Measurements from ENCODE around the gene ARMH2. TPM values are rescaled to one million over a fixed set of nuclear protein-coding genes. Genes with fewer than 3 reads are reported as not detected.
"Not testable (repeated sequence)": the region's sequence is repeated elsewhere in the genome, so short reads cannot be mapped to it uniquely, and the experiment has no call there.

The ARMH2 gene
- total and polyA plus RNA-seq, 2 donors (not counting 1 experiment from before 2014, with no cell fraction given) = 0.43 to 5.0 TPM

DNA sequence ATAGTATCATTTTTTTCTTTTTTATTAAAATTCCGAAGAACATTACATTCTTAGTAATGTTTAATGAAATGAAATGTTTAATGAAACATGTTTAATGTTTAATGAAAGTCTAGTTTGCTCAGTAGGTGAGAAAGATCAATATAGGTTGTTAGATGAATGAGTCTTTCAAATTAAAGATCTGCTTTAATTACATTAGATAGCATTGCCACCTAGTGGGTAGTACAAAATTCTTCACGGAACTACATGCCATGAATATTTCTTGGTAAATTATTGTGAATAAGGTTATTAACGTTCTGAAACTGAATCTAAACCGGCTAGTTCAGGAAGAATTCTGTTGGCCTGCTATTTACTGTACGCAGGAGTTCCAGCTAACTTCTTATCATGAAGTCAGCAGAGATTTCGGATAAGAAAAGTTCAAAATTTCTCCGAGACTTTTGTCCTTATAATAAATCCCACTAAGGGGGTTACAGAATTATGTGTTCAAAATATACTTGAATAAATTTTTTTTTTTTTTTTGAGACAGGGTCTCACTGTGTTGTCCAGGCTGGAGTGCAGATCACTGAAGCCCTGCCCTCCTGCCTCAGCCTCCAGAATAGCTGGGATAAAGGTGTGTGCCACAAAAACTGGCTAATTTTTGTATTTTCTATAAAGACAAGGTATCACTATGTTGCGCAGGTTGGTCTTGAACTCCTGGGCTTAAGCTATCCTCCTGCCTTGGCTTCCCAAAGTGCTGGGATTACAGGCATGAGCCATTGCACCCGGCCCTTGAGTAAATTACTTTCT is 31.8 kb downstream of the ARMH2 start:
- DNase-seq = peak; percentile 61
- Mint-ChIP-seq H3K9me3 (ENCODE audit: insufficient read depth) (no peaks in the 10 kb centered on the region), H3K27ac (no peak overlapping the region), H3K4me1 (peaks cover 1% of the 10 kb centered on the region), H3K4me3 (no peak overlapping the region), H3K27me3 (no peaks in the 10 kb centered on the region)
- Histone ChIP-seq H3K36me3 (replicated peaks in 1 of 2; ENCODE audit: control extremely low read depth in 1 of 2, control insufficient read depth in 1 of 2, extremely low read depth in 1 of 2, insufficient read depth in 2 of 2, low read length in 1 of 2) (no peaks in the 10 kb centered on the region), H3K27ac (ENCODE audit: low read length in 2 of 2) (no peak overlapping the region), H3K4me1 (ENCODE audit: control insufficient read depth in 2 of 2, insufficient read depth in 2 of 2, low read length in 2 of 2) (no peaks in the 10 kb centered on the region), H3K79me2 (ENCODE audit: control insufficient read depth, insufficient read depth, low read length) (no peaks in the 10 kb centered on the region), H3K9ac (ENCODE audit: low read length) (no peak overlapping the region), H3K27me3 (replicated peaks in 1 of 4; ENCODE audit: control extremely low read depth in 1 of 4, control insufficient read depth in 3 of 4, insufficient read depth in 4 of 4, low read length in 3 of 4) (no peaks in the 10 kb centered on the region), H2AFZ (ENCODE audit: insufficient read depth, low read depth, low read length, poor library complexity, severe bottlenecking) (no peak overlapping the region), H4K20me1 (ENCODE audit: control insufficient read depth, insufficient read depth, low read length, poor library complexity, severe bottlenecking) (no peaks in the 10 kb centered on the region), H3K4me3 (ENCODE audit: control extremely low read depth in 1 of 5, extremely low read depth in 1 of 5, insufficient read depth in 1 of 5, low read depth in 2 of 5, low read length in 4 of 5) (no peak overlapping the region), H3K4me2 (replicated peaks; ENCODE audit: low read depth, low read length, poor library complexity, severe bottlenecking) (no peak overlapping the region), H3K9me3 (ENCODE audit: control extremely low read depth in 1 of 3, control insufficient read depth in 2 of 3, insufficient read depth in 1 of 3, low read length in 2 of 3) (peaks cover 0 to 2% (median 0%) of the 10 kb centered on the region in 3 donors)
- CTCF ChIA-PET = interaction anchor here (0.7 to 5.8 kb wide), 9 partner anchors 32 to 337 kb away, joined by 3 to 68 read pairs (median 4); partner anchors contain the start of genes ALDH5A1 and ARMH2
- peak; percentile 41 for ATAC-seq (ENCODE audit: low read depth)
- TF ChIP-seq EZH2 (IDR thresholded peaks at IDR 0.05; ENCODE audit: borderline replicate concordance, insufficient read depth, low read depth, low read length, poor library complexity, severe bottlenecking) = no peak
- TF ChIP-seq, protein P1, sequence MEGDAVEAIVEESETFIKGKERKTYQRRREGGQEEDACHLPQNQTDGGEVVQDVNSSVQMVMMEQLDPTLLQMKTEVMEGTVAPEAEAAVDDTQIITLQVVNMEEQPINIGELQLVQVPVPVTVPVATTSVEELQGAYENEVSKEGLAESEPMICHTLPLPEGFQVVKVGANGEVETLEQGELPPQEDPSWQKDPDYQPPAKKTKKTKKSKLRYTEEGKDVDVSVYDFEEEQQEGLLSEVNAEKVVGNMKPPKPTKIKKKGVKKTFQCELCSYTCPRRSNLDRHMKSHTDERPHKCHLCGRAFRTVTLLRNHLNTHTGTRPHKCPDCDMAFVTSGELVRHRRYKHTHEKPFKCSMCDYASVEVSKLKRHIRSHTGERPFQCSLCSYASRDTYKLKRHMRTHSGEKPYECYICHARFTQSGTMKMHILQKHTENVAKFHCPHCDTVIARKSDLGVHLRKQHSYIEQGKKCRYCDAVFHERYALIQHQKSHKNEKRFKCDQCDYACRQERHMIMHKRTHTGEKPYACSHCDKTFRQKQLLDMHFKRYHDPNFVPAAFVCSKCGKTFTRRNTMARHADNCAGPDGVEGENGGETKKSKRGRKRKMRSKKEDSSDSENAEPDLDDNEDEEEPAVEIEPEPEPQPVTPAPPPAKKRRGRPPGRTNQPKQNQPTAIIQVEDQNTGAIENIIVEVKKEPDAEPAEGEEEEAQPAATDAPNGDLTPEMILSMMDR (IDR thresholded peaks at IDR 0.05) = peak; percentile 73
- intact Hi-C loops (cut with micrococcal nuclease) = loop anchor here (2.0 kb wide), 1 partner anchor 46 kb away; no protein-coding TSS in a partner anchor
- WGBS (ENCODE audit: insufficient coverage) = 100% methylated on average over 1 of the region's 9 CpGs
- POLR2A ChIA-PET = no interaction called here

DNA sequence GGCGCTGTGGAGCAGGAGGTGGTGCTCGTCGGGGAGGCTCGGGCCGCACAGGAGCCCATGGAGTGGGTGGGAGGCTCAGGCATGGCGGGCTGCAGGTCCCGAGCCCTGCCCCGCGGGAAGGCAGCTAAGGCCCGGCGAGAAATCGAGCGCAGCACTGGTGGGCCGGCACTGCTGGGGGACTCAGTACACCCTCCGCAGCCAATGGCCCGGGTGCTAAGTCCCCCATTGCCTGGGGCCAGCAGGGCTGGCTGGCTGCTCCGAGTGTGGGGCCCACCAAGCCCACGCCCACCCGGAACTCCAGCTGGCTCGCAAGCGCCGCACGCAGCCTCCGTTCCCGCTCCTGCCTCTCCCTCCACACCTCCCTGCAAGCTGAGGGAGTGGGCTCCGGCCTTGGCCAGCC is 32.7 kb downstream of the ARMH2 start:
- H3K4me3 ChIP-seq (ENCODE audit: control extremely low read depth in 1 of 5, extremely low read depth in 1 of 5, insufficient read depth in 1 of 5, low read depth in 2 of 5, low read length in 4 of 5); H3K27me3 Mint-ChIP-seq; H3K9me3 ChIP-seq (ENCODE audit: control extremely low read depth in 1 of 3, control insufficient read depth in 2 of 3, insufficient read depth in 1 of 3, low read length in 2 of 3); H3K36me3 ChIP-seq (replicated peaks in 1 of 2; ENCODE audit: control extremely low read depth in 1 of 2, control insufficient read depth in 1 of 2, extremely low read depth in 1 of 2, insufficient read depth in 2 of 2, low read length in 1 of 2); H3K9ac ChIP-seq (ENCODE audit: low read length); H3K27me3 ChIP-seq (replicated peaks in 1 of 4; ENCODE audit: control extremely low read depth in 1 of 4, control insufficient read depth in 3 of 4, insufficient read depth in 4 of 4, low read length in 3 of 4); H3K4me1 Mint-ChIP-seq; DNase-seq; H4K20me1 ChIP-seq (ENCODE audit: control insufficient read depth, insufficient read depth, low read length, poor library complexity, severe bottlenecking); H3K4me2 ChIP-seq (replicated peaks; ENCODE audit: low read depth, low read length, poor library complexity, severe bottlenecking); H3K9me3 Mint-ChIP-seq (ENCODE audit: insufficient read depth); H3K27ac ChIP-seq (ENCODE audit: low read length in 2 of 2); POLR2A ChIA-PET; H3K79me2 ChIP-seq (ENCODE audit: control insufficient read depth, insufficient read depth, low read length); H3K27ac Mint-ChIP-seq; ATAC-seq (ENCODE audit: low read depth); H3K4me1 ChIP-seq (ENCODE audit: control insufficient read depth in 2 of 2, insufficient read depth in 2 of 2, low read length in 2 of 2); H3K4me3 Mint-ChIP-seq; H2AFZ ChIP-seq (ENCODE audit: insufficient read depth, low read depth, low read length, poor library complexity, severe bottlenecking): not testable (repeated sequence)
- intact Hi-C loops (cut with micrococcal nuclease) = loop anchor here (2.0 kb wide), 1 partner anchor 45 kb away; no protein-coding TSS in a partner anchor
- 98% methylated on average over 12 of the region's 26 CpGs for WGBS (ENCODE audit: insufficient coverage)
- CTCF ChIA-PET = interaction anchor here (1.1 to 5.8 kb wide), 3 partner anchors 18 to 271 kb away, joined by 3 to 68 read pairs (median 8); partner anchors contain the start of gene ALDH5A1

DNA sequence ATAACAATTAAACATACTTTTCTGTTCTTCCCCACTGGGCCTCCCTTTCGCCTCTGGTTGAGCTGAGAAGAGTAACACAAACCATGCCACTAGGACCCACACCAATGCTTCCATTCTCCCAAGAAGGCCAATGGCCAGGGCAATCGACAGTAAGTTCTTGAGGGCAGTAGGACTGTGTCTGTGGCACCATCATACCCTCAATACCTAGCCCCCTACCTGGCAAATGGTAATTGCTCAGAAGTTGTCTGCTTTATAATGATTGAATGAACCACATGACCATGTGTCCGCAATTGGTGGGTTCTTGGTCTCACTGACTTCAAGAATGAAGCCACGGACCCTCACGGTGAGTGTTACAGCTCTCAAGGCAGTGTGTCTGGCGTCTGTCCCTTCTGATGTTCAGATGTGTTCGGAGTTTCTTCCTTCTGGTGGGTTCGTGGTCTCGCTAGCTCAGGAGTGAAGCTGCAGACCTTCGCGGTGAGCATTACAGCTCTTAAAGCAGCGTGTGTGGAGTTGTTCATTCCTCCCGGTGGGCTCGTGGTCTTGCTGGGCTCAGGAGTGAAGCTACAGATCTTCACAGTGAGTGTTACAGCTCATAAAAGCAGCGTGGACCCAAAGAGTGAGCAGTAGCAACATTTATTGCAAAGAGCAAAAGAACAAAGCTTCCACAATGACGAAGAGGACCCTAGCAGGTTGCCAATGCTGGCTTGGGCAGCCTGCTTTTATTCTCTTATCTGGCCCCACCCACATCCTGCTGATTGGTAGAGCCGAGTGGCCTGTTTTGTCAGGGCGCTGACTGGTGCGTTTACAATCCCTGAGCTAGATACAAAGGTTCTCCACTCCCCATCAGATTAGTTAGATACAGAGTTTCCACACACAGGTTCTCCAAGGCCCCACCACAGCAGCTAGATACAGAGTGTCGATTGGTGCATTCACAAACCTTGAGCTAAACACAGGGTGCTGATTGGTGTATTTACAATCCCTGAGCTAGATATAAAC is 33.6 kb downstream of the ARMH2 start:
- H4K20me1 ChIP-seq (ENCODE audit: control insufficient read depth, insufficient read depth, low read length, poor library complexity, severe bottlenecking); H3K4me3 ChIP-seq (ENCODE audit: control extremely low read depth in 1 of 5, extremely low read depth in 1 of 5, insufficient read depth in 1 of 5, low read depth in 2 of 5, low read length in 4 of 5); H3K9me3 ChIP-seq (ENCODE audit: control extremely low read depth in 1 of 3, control insufficient read depth in 2 of 3, insufficient read depth in 1 of 3, low read length in 2 of 3); H3K36me3 ChIP-seq (replicated peaks in 1 of 2; ENCODE audit: control extremely low read depth in 1 of 2, control insufficient read depth in 1 of 2, extremely low read depth in 1 of 2, insufficient read depth in 2 of 2, low read length in 1 of 2); H3K79me2 ChIP-seq (ENCODE audit: control insufficient read depth, insufficient read depth, low read length); H3K27ac ChIP-seq (ENCODE audit: low read length in 2 of 2); ATAC-seq (ENCODE audit: low read depth); H3K9me3 Mint-ChIP-seq (ENCODE audit: insufficient read depth); H3K9ac ChIP-seq (ENCODE audit: low read length); H3K4me1 ChIP-seq (ENCODE audit: control insufficient read depth in 2 of 2, insufficient read depth in 2 of 2, low read length in 2 of 2); intact Hi-C loops (cut with micrococcal nuclease); H3K4me1 Mint-ChIP-seq; H3K4me2 ChIP-seq (replicated peaks; ENCODE audit: low read depth, low read length, poor library complexity, severe bottlenecking); POLR2A ChIA-PET; H2AFZ ChIP-seq (ENCODE audit: insufficient read depth, low read depth, low read length, poor library complexity, severe bottlenecking); H3K27ac Mint-ChIP-seq; H3K4me3 Mint-ChIP-seq; DNase-seq; H3K27me3 Mint-ChIP-seq; H3K27me3 ChIP-seq (replicated peaks in 1 of 4; ENCODE audit: control extremely low read depth in 1 of 4, control insufficient read depth in 3 of 4, insufficient read depth in 4 of 4, low read length in 3 of 4): not testable (repeated sequence)
- 85% methylated on average over 15 of the region's 20 CpGs for WGBS (ENCODE audit: insufficient coverage)
- CTCF ChIA-PET = interaction anchor here (0.5 to 5.8 kb wide), 5 partner anchors 10 to 210 kb away, joined by 3 to 68 read pairs (median 3); partner anchors contain the start of gene GMNN
